GM12878 (cell line): ENCODE results near the gene PCSK5. TPM values are rescaled to one million over a fixed set of nuclear protein-coding genes. Genes with fewer than 3 reads are reported as not detected.

Source experiments
- ATAC-seq: fragments of 200-7000 bp; cut with Tn5 transposase; 3 replicates; pipeline ENCODE4 v1.9.1; 2020; ENCODE audit warnings: mild to moderate bottlenecking, moderate library complexity
- BruUV-seq: library from RNA; stranded (reverse); fragments of 400-500 nt; replicated peaks from 2 replicates; lab custom pipeline; 2021; lab: Mats Ljungman, UMichigan
- CTCF ChIA-PET: fragments of 300-600 bp; sonication (Branson Sonifier 250); formaldehyde crosslinking; extraction: SDS; loops from one replicate; lab custom pipeline; 2021; ENCODE audit warnings: inconsistent platforms; lab: Yijun Ruan, JAX
- POLR2A ChIA-PET: fragments of 350-600 bp; formaldehyde crosslinking; extraction: SDS; loops from one replicate; lab custom pipeline; 2021; ENCODE audit warnings: inconsistent platforms; lab: Charles Lee
- RAD21 ChIA-PET: fragments of 300-600 bp; sonication (Branson Sonifier 250); formaldehyde crosslinking; loops from one replicate; lab custom pipeline; 2023; ENCODE audit warnings: antibody characterized with exemption; ENCODE audit not compliant: unreplicated experiment; lab: Charles Lee
- SMC1A ChIA-PET: fragments of 300-600 bp; sonication (Branson Sonifier 250); formaldehyde crosslinking; loops from one replicate; lab custom pipeline; 2023; ENCODE audit not compliant: unreplicated experiment, uncharacterized antibody; lab: Charles Lee
- DNase-seq: peaks from one replicate; pipeline ENCODE4 v3.0.0-alpha.2; 2011; ENCODE audit warnings: low read depth, low spot score
- FAIRE-seq: peaks from 3 replicates; lab custom pipeline; 2011; peaks lifted over from hg19 to GRCh38; lab: Jason Lieb, UNC
- H2AFZ ChIP-seq: 2 replicates; pipeline ENCODE4 v1.6.0; 2011; ENCODE audit warnings: low read depth, low read length, control low read depth; ENCODE audit not compliant: control insufficient read depth
- H3K27ac ChIP-seq: 2 replicates; pipeline ENCODE4 v1.5.1; 2011; ENCODE audit warnings: control low read depth; ENCODE audit not compliant: control insufficient read depth, insufficient read depth
- H3K27me3 ChIP-seq, 2 experiments: replicated peaks in 1 of 2; 2 replicates each; pipeline versions ENCODE4 v1.6.0 to v1.6.1; 2011; ENCODE audit warnings: low read length in 1 of 2; ENCODE audit not compliant: control insufficient read depth in 2 of 2, insufficient read depth in 2 of 2
- H3K36me3 ChIP-seq, 2 experiments: 2 replicates each; pipeline ENCODE4 v1.5.1; 2011; ENCODE audit warnings: low read length in 1 of 2; ENCODE audit not compliant: control insufficient read depth in 2 of 2, insufficient read depth in 2 of 2
- H3K4me1 ChIP-seq: 2 replicates; pipeline ENCODE4 v1.6.1; 2011; ENCODE audit warnings: mild to moderate bottlenecking, low read length, moderate library complexity, mixed read lengths; ENCODE audit not compliant: control insufficient read depth, insufficient read depth
- H3K4me2 ChIP-seq: 2 replicates; pipeline ENCODE4 v1.6.0; 2011; ENCODE audit warnings: control low read depth; ENCODE audit not compliant: control insufficient read depth, insufficient read depth
- H3K4me3 ChIP-seq: fragments of 200-600 bp; sonication (generic); 2 replicates; pipeline ENCODE4 v1.5.1; 2016
- H3K79me2 ChIP-seq: 2 replicates; pipeline ENCODE4 v1.6.0; 2011; ENCODE audit warnings: low read length; ENCODE audit not compliant: control insufficient read depth, insufficient read depth
- H3K9ac ChIP-seq: 2 replicates; pipeline ENCODE4 v1.8.0; 2011; ENCODE audit warnings: low read length, control low read depth, mixed read lengths; ENCODE audit not compliant: control insufficient read depth, insufficient read depth
- H3K9me3 ChIP-seq: replicated peaks from 3 replicates; pipeline ENCODE4 v1.5.1; 2011; ENCODE audit warnings: mild to moderate bottlenecking, low read length; ENCODE audit not compliant: control insufficient read depth, insufficient read depth
- H4K20me1 ChIP-seq: 2 replicates; pipeline ENCODE4 v1.6.0; 2011; ENCODE audit not compliant: control insufficient read depth, insufficient read depth
- GATAD2B ChIP-seq: fragments of 450-650 bp; conservative IDR thresholded peaks from 2 replicates; pipeline ENCODE4 v1.6.1; 2017; ENCODE audit warnings: low read depth, mild to moderate bottlenecking, moderate library complexity
- JUNB ChIP-seq: IDR thresholded peaks from 2 replicates; pipeline ENCODE4 v1.6.1; 2016; ENCODE audit warnings: antibody characterized with exemption, mild to moderate bottlenecking
- PML ChIP-seq: IDR thresholded peaks from 2 replicates; pipeline ENCODE4 v1.6.1; 2012; ENCODE audit warnings: low read length, inconsistent platforms
- RAD21 ChIP-seq: IDR thresholded peaks from 2 replicates; pipeline ENCODE4 v1.6.1; 2011; ENCODE audit warnings: mild to moderate bottlenecking, low read depth, low read length, moderate library complexity; ENCODE audit not compliant: insufficient read depth
- RUNX3 ChIP-seq: IDR thresholded peaks from 2 replicates; pipeline ENCODE4 v1.6.1; 2012; ENCODE audit warnings: low read length, inconsistent platforms
- SMAD5 ChIP-seq: IDR thresholded peaks from 2 replicates; pipeline ENCODE4 v1.6.1; 2016; ENCODE audit warnings: antibody characterized with exemption, low read depth
- TCF7 ChIP-seq: IDR thresholded peaks from 2 replicates; pipeline ENCODE4 v1.6.1; 2014; ENCODE audit warnings: antibody characterized with exemption, borderline replicate concordance
- ZNF687 ChIP-seq: fragments of 450-650 bp; IDR thresholded peaks from 2 replicates; pipeline ENCODE4 v1.6.1; 2017; ENCODE audit warnings: mild to moderate bottlenecking, moderate library complexity
- WGBS: methylation state at CpG from one replicate; pipeline ENCODE4 v1.1.6; 2016; ENCODE audit warnings: low lambda C conversion rate; ENCODE audit not compliant: insufficient replicate concordance, insufficient coverage; ENCODE audit errors: missing lambda C conversion rate; 5-methylcytosine and 5-hydroxymethylcytosine counted together
- in situ Hi-C: fragments of 300-500 bp; cut with MboI; formaldehyde crosslinking; loops from 9 replicates; pipeline ENCODE4 v1.14.3; 2018; ENCODE audit warnings: mixed read lengths
- intact Hi-C: fragments of 100-400 bp; cut with micrococcal nuclease; formaldehyde crosslinking; loops from one replicate; pipeline ENCODE4 v1.14.2; 2022; ENCODE audit not compliant: unreplicated experiment
- polyA plus RNA-seq, 11 experiments: library from polyadenylated mRNA; depleted of rRNA in 4 of 11; unstranded in 6 of 11; stranded (reverse) in 5 of 11; fragments of >200 nt; fragmentation: Nextera tagmentation in 4 of 11; fragmentation: Illumina TruSeq in 1 of 11; extraction: Ambion mirVana in 4 of 11; extraction: Trizol in 1 of 11; gene quantifications; 1 replicate in 1 of 11; 2 replicates in 10 of 11; pipeline versions ENCODE4 v1.2.1 to v1.2.3, GENCODE V29; 2011 to 2016; ENCODE audit warnings: inconsistent platforms in 2 of 11, missing spikeins in 2 of 11, low read depth in 1 of 11
- total RNA-seq, 4 experiments: library from RNA; depleted of rRNA in 3 of 4; stranded (reverse); fragments of >200 nt in 3 of 4; fragmentation: Illumina TruSeq in 1 of 4; extraction: Trizol in 1 of 4; gene quantifications; 2 replicates each; pipeline versions ENCODE4 v1.2.1 to v1.2.3, GENCODE V29; 2013 to 2021

PCSK5 gene
- total and polyA plus RNA-seq, 10 of the 15 experiments (the other 5 are each of a cell fraction or from before 2014, with no cell fraction given) = 0.01 to 0.13 (median 0.04) TPM; not detected in 3

GRCh38 chr9:76023715-76024195, 133.3 kb downstream of the PCSK5 start:
- Histone ChIP-seq H3K79me2 (no peaks in the 10 kb centered on the region), H3K36me3 (no peaks in the 10 kb centered on the region), H3K9me3 (no peaks in the 10 kb centered on the region), H3K4me2 (no peak overlapping the region), H3K9ac (no peak overlapping the region), H2AFZ (no peak overlapping the region), H3K4me1 (no peaks in the 10 kb centered on the region), H3K4me3 (no peak overlapping the region), H3K27me3 (no peaks in the 10 kb centered on the region; a peak in 1 of 4 replicates), H3K27ac (no peak overlapping the region), H4K20me1 (no peaks in the 10 kb centered on the region)
- ChIA-PET RAD21 (no interaction called here), SMC1A (no interaction called here), POLR2A (no interaction called here), CTCF (no interaction called here)
- BruUV-seq = no TSS peak
- intact Hi-C loops (no loop called here), in situ Hi-C loops (no loop called here)
- ATAC-seq (no peak), DNase-seq (no peak), FAIRE-seq (no peak)
- TF ChIP-seq GATAD2B = no peak
- 0 out of 2 replicates have a peak, but pooled peaks have one; percentile 10 for TF ChIP-seq JUNB
- no peak for TF ChIP-seq SMAD5
- no peak for TF ChIP-seq ZNF687
- TF ChIP-seq TCF7 = peak; percentile 83
- TF ChIP-seq RAD21 = peak; percentile 26; the same call in 1 of the 2 replicates
- peak; percentile 15; the same call in 1 of the 2 replicates for TF ChIP-seq RUNX3
- TF ChIP-seq PML = no peak
- 17% methylated on average over 7 of the region's 7 CpGs for WGBS
